ENCODE measurements around the gene CSK.

GRCh38 chr15:74767167-74768098, 14.4 kb upstream of the CSK start:
- TF ChIP-seq CTCF (IDR thresholded peaks at IDR 0.05) (no peak), POLR2A (IDR thresholded peaks at IDR 0.05) (no peak), POLR2AphosphoS5 (IDR thresholded peaks at IDR 0.05) (no peak)
